ENCODE data around the gene CFAP126.
"Not testable (repeated sequence)": the region's sequence is repeated elsewhere in the genome, so short reads cannot be mapped to it uniquely, and the experiment has no call there.

CFAP126 gene

GRCh38 chr1:161407451-161407985, 39.8 kb upstream of the CFAP126 start:
- H3K27me3 ChIP-seq (ENCODE audit: low read depth, low read length), result 0 out of 2 replicates have a peak, but pooled peaks cover 6% of the 10 kb centered on the region
- H4K20me1 ChIP-seq (ENCODE audit: insufficient read depth, low read length), result no peaks in the 10 kb centered on the region
- TF ChIP-seq CTCF (IDR thresholded peaks at IDR 0.05; ENCODE audit: low read depth, low read length) (no peak), EZH2phosphoT487 (IDR thresholded peaks at IDR 0.05; ENCODE audit: low read depth) (no peak)
- H3K79me2 ChIP-seq (ENCODE audit: low read length), result no peaks in the 10 kb centered on the region
- peaks cover 9% of the 10 kb centered on the region for H3K4me1 ChIP-seq (ENCODE audit: low read length)
- no peak overlapping the region for H3K4me3 ChIP-seq (ENCODE audit: low read length)
- no peak overlapping the region for H3K4me2 ChIP-seq (ENCODE audit: low read length)
- H2AFZ ChIP-seq (ENCODE audit: low read depth, low read length), result no peak overlapping the region
- H3K36me3 ChIP-seq (replicated peaks; ENCODE audit: low read depth, low read length), result no peaks in the 10 kb centered on the region
- H3K9ac ChIP-seq (ENCODE audit: low read length), result no peak overlapping the region
- H3K9me3 ChIP-seq (ENCODE audit: insufficient read depth, low read length), result no peaks in the 10 kb centered on the region
- no peak overlapping the region for H3K27ac ChIP-seq (ENCODE audit: low read length)

GRCh38 chr1:161406551-161406950, 38.9 kb upstream of the CFAP126 start:
- not testable (repeated sequence) for H3K36me3 ChIP-seq (replicated peaks; ENCODE audit: low read depth, low read length); H3K27ac ChIP-seq (ENCODE audit: low read length); H3K9ac ChIP-seq (ENCODE audit: low read length); H3K27me3 ChIP-seq (ENCODE audit: low read depth, low read length); H3K79me2 ChIP-seq (ENCODE audit: low read length); H2AFZ ChIP-seq (ENCODE audit: low read depth, low read length); H3K9me3 ChIP-seq (ENCODE audit: insufficient read depth, low read length); H3K4me3 ChIP-seq (ENCODE audit: low read length); H3K4me1 ChIP-seq (ENCODE audit: low read length); H4K20me1 ChIP-seq (ENCODE audit: insufficient read depth, low read length); H3K4me2 ChIP-seq (ENCODE audit: low read length)

GRCh38 chr1:161404051-161404597, 36.4 kb upstream of the CFAP126 start:
- Histone ChIP-seq H4K20me1 (ENCODE audit: insufficient read depth, low read length) (no peaks in the 10 kb centered on the region), H2AFZ (ENCODE audit: low read depth, low read length) (no peak overlapping the region), H3K4me2 (ENCODE audit: low read length) (peak overlapping the region; percentile 20), H3K36me3 (replicated peaks; ENCODE audit: low read depth, low read length) (no peaks in the 10 kb centered on the region), H3K27me3 (ENCODE audit: low read depth, low read length) (0 out of 2 replicates have a peak, but pooled peaks cover 6% of the 10 kb centered on the region), H3K9ac (ENCODE audit: low read length) (no peak overlapping the region), H3K4me1 (ENCODE audit: low read length) (0 out of 2 replicates have a peak, but pooled peaks cover 3% of the 10 kb centered on the region), H3K9me3 (ENCODE audit: insufficient read depth, low read length) (no peaks in the 10 kb centered on the region), H3K4me3 (ENCODE audit: low read length) (peak overlapping the region; percentile 2; the same call in 1 of the 2 replicates), H3K79me2 (ENCODE audit: low read length) (no peaks in the 10 kb centered on the region), H3K27ac (ENCODE audit: low read length) (no peak overlapping the region)
- TF ChIP-seq CTCF (IDR thresholded peaks at IDR 0.05; ENCODE audit: low read depth, low read length) (no peak), EZH2phosphoT487 (IDR thresholded peaks at IDR 0.05; ENCODE audit: low read depth) (no peak)

- H4K20me1 ChIP-seq (ENCODE audit: insufficient read depth, low read length), result no peaks in the 10 kb centered on the region
Measured at GRCh38 chr1:161402446-161402845, 34.8 kb upstream of the CFAP126 start.

More at GRCh38 chr1:161402446-161402845, 34.8 kb upstream of the CFAP126 start:
- H3K36me3 ChIP-seq (replicated peaks; ENCODE audit: low read depth, low read length), result no peaks in the 10 kb centered on the region
- no peak overlapping the region for H3K27ac ChIP-seq (ENCODE audit: low read length)
- no peak overlapping the region for H3K9ac ChIP-seq (ENCODE audit: low read length)
- TF ChIP-seq EZH2phosphoT487 (IDR thresholded peaks at IDR 0.05; ENCODE audit: low read depth) (no peak), CTCF (IDR thresholded peaks at IDR 0.05; ENCODE audit: low read depth, low read length) (no peak)
- no peak overlapping the region for H3K4me3 ChIP-seq (ENCODE audit: low read length)
- H3K27me3 ChIP-seq (ENCODE audit: low read depth, low read length), result 0 out of 2 replicates have a peak, but pooled peaks cover 6% of the 10 kb centered on the region
- no peaks in the 10 kb centered on the region for H3K79me2 ChIP-seq (ENCODE audit: low read length)
- no peaks in the 10 kb centered on the region for H3K9me3 ChIP-seq (ENCODE audit: insufficient read depth, low read length)
- H3K4me1 ChIP-seq (ENCODE audit: low read length), result 0 out of 2 replicates have a peak, but pooled peaks cover 6% of the 10 kb centered on the region
- H3K4me2 ChIP-seq (ENCODE audit: low read length), result no peak overlapping the region
- no peak overlapping the region for H2AFZ ChIP-seq (ENCODE audit: low read depth, low read length)
